Measurements from ENCODE around the gene ERRFI1. TPM values are rescaled to one million over a fixed set of nuclear protein-coding genes. Genes with fewer than 3 reads are reported as not detected.
"Not testable (repeated sequence)": the region's sequence is repeated elsewhere in the genome, so short reads cannot be mapped to it uniquely, and the experiment has no call there.

ERRFI1 gene
- total RNA-seq (2014; rRNA removed; shearing (Covaris generic)) = 165 and 229 TPM in 2 replicates

- in situ Hi-C loops (cut with HindIII; ENCODE audit: low sequenced_read_pairs) = no loop called here
- DNase-seq (ENCODE audit: low spot score) = peak; percentile 92
Measured at GRCh38 chr1:8026153-8026975, at the start of gene ERRFI1. Gene ERRFI1 (minus strand): TSS chr1:8026309. CDS start chr1:8015619, 10,690 bp downstream.

GRCh38 chr1:8075511-8076051 is 49.5 kb upstream of the ERRFI1 start:
- DNase-seq (ENCODE audit: low spot score) = no peak
- in situ Hi-C loops (cut with HindIII; ENCODE audit: low sequenced_read_pairs) = no loop called here

GRCh38 chr1:8073112-8073855 is 47.2 kb upstream of the ERRFI1 start:
- DNase-seq (ENCODE audit: low spot score) = no peak
- in situ Hi-C loops (cut with HindIII; ENCODE audit: low sequenced_read_pairs) = no loop called here

GRCh38 chr1:8070381-8070811 is 44.3 kb upstream of the ERRFI1 start:
- DNase-seq (ENCODE audit: low spot score) = no peak
- in situ Hi-C loops (cut with HindIII; ENCODE audit: low sequenced_read_pairs) = no loop called here

GRCh38 chr1:8069614-8070320 is 43.7 kb upstream of the ERRFI1 start:
- DNase-seq (ENCODE audit: low spot score); in situ Hi-C loops (cut with HindIII; ENCODE audit: low sequenced_read_pairs): not testable (repeated sequence)

GRCh38 chr1:8065369-8065768 is 39.3 kb upstream of the ERRFI1 start:
- no peak for DNase-seq (ENCODE audit: low spot score)
- in situ Hi-C loops (cut with HindIII; ENCODE audit: low sequenced_read_pairs) = no loop called here

GRCh38 chr1:8063298-8064036 is 37.4 kb upstream of the ERRFI1 start:
- no peak for DNase-seq (ENCODE audit: low spot score)
- in situ Hi-C loops (cut with HindIII; ENCODE audit: low sequenced_read_pairs) = no loop called here

GRCh38 chr1:8062861-8063260 is 36.8 kb upstream of the ERRFI1 start:
- in situ Hi-C loops (cut with HindIII; ENCODE audit: low sequenced_read_pairs) = no loop called here
- no peak for DNase-seq (ENCODE audit: low spot score)

- in situ Hi-C loops (cut with HindIII; ENCODE audit: low sequenced_read_pairs) = no loop called here
- DNase-seq (ENCODE audit: low spot score) = no peak
Measured at GRCh38 chr1:8061673-8062386, 35.7 kb upstream of the ERRFI1 start.

- DNase-seq (ENCODE audit: low spot score) = no peak
- in situ Hi-C loops (cut with HindIII; ENCODE audit: low sequenced_read_pairs) = no loop called here
Measured at GRCh38 chr1:8061210-8061609, 35.1 kb upstream of the ERRFI1 start.

- DNase-seq (ENCODE audit: low spot score) = no peak
- in situ Hi-C loops (cut with HindIII; ENCODE audit: low sequenced_read_pairs) = no loop called here
Measured at GRCh38 chr1:8059161-8059622, 33.1 kb upstream of the ERRFI1 start.

- in situ Hi-C loops (cut with HindIII; ENCODE audit: low sequenced_read_pairs); DNase-seq (ENCODE audit: low spot score): not testable (repeated sequence)
Measured at GRCh38 chr1:8057779-8058178, 31.7 kb upstream of the ERRFI1 start.

GRCh38 chr1:8055973-8056372 is 29.9 kb upstream of the ERRFI1 start:
- in situ Hi-C loops (cut with HindIII; ENCODE audit: low sequenced_read_pairs) = no loop called here
- no peak for DNase-seq (ENCODE audit: low spot score)

- DNase-seq (ENCODE audit: low spot score) = no peak
- in situ Hi-C loops (cut with HindIII; ENCODE audit: low sequenced_read_pairs) = no loop called here
Measured at GRCh38 chr1:8053878-8054567, 27.9 kb upstream of the ERRFI1 start.

- in situ Hi-C loops (cut with HindIII; ENCODE audit: low sequenced_read_pairs) = no loop called here
- no peak for DNase-seq (ENCODE audit: low spot score)
Measured at GRCh38 chr1:8051650-8052049, 25.5 kb upstream of the ERRFI1 start.

GRCh38 chr1:8049229-8049628 is 23.1 kb upstream of the ERRFI1 start:
- in situ Hi-C loops (cut with HindIII; ENCODE audit: low sequenced_read_pairs); DNase-seq (ENCODE audit: low spot score): not testable (repeated sequence)

- in situ Hi-C loops (cut with HindIII; ENCODE audit: low sequenced_read_pairs) = no loop called here
- no peak for DNase-seq (ENCODE audit: low spot score)
Measured at GRCh38 chr1:8047686-8048445, 21.8 kb upstream of the ERRFI1 start.
